ENCODE results near the gene MPZL3. TPM values are rescaled to one million over a fixed set of nuclear protein-coding genes. Genes with fewer than 3 reads are reported as not detected.

The MPZL3 gene
- total RNA-seq, 1 donor from 2014 or later, result 49.5 TPM

DNA sequence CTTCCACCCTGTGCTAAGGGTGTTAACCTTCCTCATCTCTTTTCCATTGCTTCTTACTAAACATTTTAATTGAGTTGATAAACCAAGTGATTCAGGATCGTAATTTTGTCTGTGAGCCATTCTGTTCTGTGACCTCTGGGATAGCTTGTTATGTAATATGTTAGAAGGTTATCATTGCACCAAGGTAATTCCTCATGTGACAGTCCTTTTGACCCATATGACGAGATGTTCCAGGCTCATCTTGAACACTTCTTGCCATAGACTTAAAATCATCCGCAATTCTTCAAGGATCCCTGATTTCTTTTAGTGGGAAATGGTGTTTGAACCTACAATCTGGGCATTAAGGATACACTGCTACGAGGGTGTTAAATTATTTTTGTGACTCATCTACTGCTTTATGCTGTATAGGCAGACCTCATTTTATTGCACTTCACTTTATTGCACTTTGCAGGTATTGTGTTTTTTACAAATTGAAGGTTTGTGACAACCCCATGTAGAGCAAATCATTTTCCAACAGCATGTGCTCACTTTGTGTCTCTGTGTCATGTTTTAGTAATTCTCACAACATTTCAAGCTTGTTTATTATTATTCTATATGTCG lies 31.0 kb upstream of the MPZL3 start:
- no peaks in the 10 kb centered on the region for H3K9me3 Mint-ChIP-seq
- peaks cover 37% of the 10 kb centered on the region for H3K4me1 Mint-ChIP-seq (ENCODE audit: low read depth)
- no peaks in the 10 kb centered on the region for H3K36me3 Mint-ChIP-seq (ENCODE audit: low read depth)
- no peak for DNase-seq (ENCODE audit: low spot score)
- H3K4me3 Mint-ChIP-seq (ENCODE audit: low read depth), result no peak overlapping the region
- intact Hi-C loops (cut with micrococcal nuclease), result loop anchor here (5.0 kb wide), 1 partner anchor 41 kb away; no protein-coding TSS in a partner anchor
- no peak overlapping the region for H3K27ac Mint-ChIP-seq
- H3K27me3 Mint-ChIP-seq (ENCODE audit: low read depth), result no peaks in the 10 kb centered on the region

DNA sequence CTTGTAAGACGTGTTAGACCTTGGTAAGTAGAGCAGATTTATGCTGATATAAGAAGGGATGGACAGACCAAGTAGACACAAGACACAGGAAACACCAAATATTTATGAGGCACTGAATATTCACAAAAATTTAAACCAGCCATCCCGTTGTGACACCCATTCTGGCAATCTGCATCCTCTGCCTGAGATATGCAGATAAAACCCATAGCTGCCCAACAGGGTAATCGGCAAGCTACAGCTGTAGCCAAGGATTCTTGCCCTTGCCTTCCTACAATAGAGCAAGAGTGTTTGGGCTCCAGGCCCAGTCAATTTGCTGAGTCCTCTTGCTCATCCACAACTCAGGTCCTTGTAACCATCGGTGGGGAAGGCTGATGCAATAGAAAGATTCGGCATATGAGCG lies 30.4 kb upstream of the MPZL3 start:
- H3K9me3 Mint-ChIP-seq, result no peaks in the 10 kb centered on the region
- H3K4me1 Mint-ChIP-seq (ENCODE audit: low read depth), result peaks cover 37% of the 10 kb centered on the region
- H3K36me3 Mint-ChIP-seq (ENCODE audit: low read depth), result no peaks in the 10 kb centered on the region
- no peak overlapping the region for H3K4me3 Mint-ChIP-seq (ENCODE audit: low read depth)
- intact Hi-C loops (cut with micrococcal nuclease), result loop anchor here (5.0 kb wide), 1 partner anchor 40 kb away; no protein-coding TSS in a partner anchor
- no peak overlapping the region for H3K27ac Mint-ChIP-seq
- no peak for DNase-seq (ENCODE audit: low spot score)
- no peaks in the 10 kb centered on the region for H3K27me3 Mint-ChIP-seq (ENCODE audit: low read depth)

- intact Hi-C loops (cut with micrococcal nuclease), result loop anchor here (5.0 kb wide), 1 partner anchor 39 kb away; no protein-coding TSS in a partner anchor
- H3K9me3 Mint-ChIP-seq, result no peaks in the 10 kb centered on the region
- no peaks in the 10 kb centered on the region for H3K36me3 Mint-ChIP-seq (ENCODE audit: low read depth)
- no peak overlapping the region for H3K4me3 Mint-ChIP-seq (ENCODE audit: low read depth)
- peak overlapping the region; percentile 69 for H3K27ac Mint-ChIP-seq
- no peak for DNase-seq (ENCODE audit: low spot score)
- H3K27me3 Mint-ChIP-seq (ENCODE audit: low read depth), result no peaks in the 10 kb centered on the region
- H3K4me1 Mint-ChIP-seq (ENCODE audit: low read depth), result peaks cover 50% of the 10 kb centered on the region
Observed at GRCh38 chr11:118281284-118281683, 29.1 kb upstream of the MPZL3 start.

DNA sequence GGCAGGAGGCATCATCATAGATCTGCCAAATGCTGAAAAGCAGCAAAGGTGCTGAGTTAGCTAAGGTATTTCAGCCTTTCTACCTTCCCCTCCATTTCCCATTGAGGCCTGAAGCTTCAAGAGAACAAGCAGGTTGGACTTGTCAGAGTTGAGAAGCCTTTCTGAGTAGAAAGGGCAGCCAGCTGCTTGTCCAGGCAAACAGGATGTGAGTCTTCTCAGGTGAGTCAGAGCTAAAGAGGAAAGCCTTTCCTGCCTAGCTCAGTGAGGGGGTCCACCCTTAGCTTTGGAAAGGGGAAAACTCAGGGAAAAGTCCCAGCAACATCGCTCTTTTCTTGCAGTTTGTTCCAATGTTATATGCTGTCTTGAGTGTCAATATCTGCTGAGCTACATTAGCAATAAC lies 25.1 kb upstream of the MPZL3 start:
- intact Hi-C loops (cut with micrococcal nuclease), result no loop called here
- no peak for DNase-seq (ENCODE audit: low spot score)
- Mint-ChIP-seq H3K4me1 (ENCODE audit: low read depth) (peaks cover 44% of the 10 kb centered on the region), H3K27me3 (ENCODE audit: low read depth) (peaks cover 2% of the 10 kb centered on the region), H3K27ac (peak overlapping the region; percentile 20), H3K4me3 (ENCODE audit: low read depth) (no peak overlapping the region), H3K9me3 (no peaks in the 10 kb centered on the region), H3K36me3 (ENCODE audit: low read depth) (no peaks in the 10 kb centered on the region)

GRCh38 chr11:118276422-118276821 lies 24.3 kb upstream of the MPZL3 start:
- no peak for DNase-seq (ENCODE audit: low spot score)
- Mint-ChIP-seq H3K27me3 (ENCODE audit: low read depth) (peaks cover 2% of the 10 kb centered on the region), H3K4me3 (ENCODE audit: low read depth) (no peak overlapping the region), H3K27ac (peak overlapping the region; percentile 5), H3K36me3 (ENCODE audit: low read depth) (no peaks in the 10 kb centered on the region), H3K9me3 (no peaks in the 10 kb centered on the region), H3K4me1 (ENCODE audit: low read depth) (peaks cover 41% of the 10 kb centered on the region)
- intact Hi-C loops (cut with micrococcal nuclease), result no loop called here

- intact Hi-C loops (cut with micrococcal nuclease), result no loop called here
- Mint-ChIP-seq H3K4me3 (ENCODE audit: low read depth) (no peak overlapping the region), H3K9me3 (no peaks in the 10 kb centered on the region), H3K27me3 (ENCODE audit: low read depth) (peaks cover 2% of the 10 kb centered on the region), H3K4me1 (ENCODE audit: low read depth) (peaks cover 36% of the 10 kb centered on the region), H3K27ac (peak overlapping the region; percentile 3), H3K36me3 (ENCODE audit: low read depth) (no peaks in the 10 kb centered on the region)
- DNase-seq (ENCODE audit: low spot score), result no peak
Observed at GRCh38 chr11:118275176-118275575, 23.0 kb upstream of the MPZL3 start.

- no peak for DNase-seq (ENCODE audit: low spot score)
- Mint-ChIP-seq H3K36me3 (ENCODE audit: low read depth) (no peaks in the 10 kb centered on the region), H3K27me3 (ENCODE audit: low read depth) (peaks cover 2% of the 10 kb centered on the region), H3K9me3 (no peaks in the 10 kb centered on the region), H3K4me1 (ENCODE audit: low read depth) (peaks cover 35% of the 10 kb centered on the region), H3K4me3 (ENCODE audit: low read depth) (no peak overlapping the region), H3K27ac (no peak overlapping the region)
- intact Hi-C loops (cut with micrococcal nuclease), result no loop called here
Observed at GRCh38 chr11:118274186-118274585, 22.0 kb upstream of the MPZL3 start.

- H3K36me3 Mint-ChIP-seq (ENCODE audit: low read depth), result no peaks in the 10 kb centered on the region
- H3K27ac Mint-ChIP-seq, result no peak overlapping the region
Observed at GRCh38 chr11:118272001-118272400, 19.8 kb upstream of the MPZL3 start.

GRCh38 chr11:118267486-118267885 lies 15.3 kb upstream of the MPZL3 start:
- peaks cover under 1% of the 10 kb centered on the region for H3K36me3 Mint-ChIP-seq (ENCODE audit: low read depth)
- peaks cover 34% of the 10 kb centered on the region for H3K4me1 Mint-ChIP-seq (ENCODE audit: low read depth)
- H3K4me3 Mint-ChIP-seq (ENCODE audit: low read depth), result no peak overlapping the region
- intact Hi-C loops (cut with micrococcal nuclease), result no loop called here
- H3K27ac Mint-ChIP-seq, result no peak overlapping the region
- H3K9me3 Mint-ChIP-seq, result no peaks in the 10 kb centered on the region
- peaks cover 7% of the 10 kb centered on the region for H3K27me3 Mint-ChIP-seq (ENCODE audit: low read depth)
- no peak for DNase-seq (ENCODE audit: low spot score)

More at GRCh38 chr11:118272001-118272400, 19.8 kb upstream of the MPZL3 start:
- Mint-ChIP-seq H3K4me3 (ENCODE audit: low read depth) (no peak overlapping the region), H3K4me1 (ENCODE audit: low read depth) (peaks cover 25% of the 10 kb centered on the region), H3K27me3 (ENCODE audit: low read depth) (peaks cover 2% of the 10 kb centered on the region), H3K9me3 (no peaks in the 10 kb centered on the region)
- no peak for DNase-seq (ENCODE audit: low spot score)
- intact Hi-C loops (cut with micrococcal nuclease), result no loop called here

- Mint-ChIP-seq H3K27me3 (ENCODE audit: low read depth) (peaks cover 7% of the 10 kb centered on the region), H3K36me3 (ENCODE audit: low read depth) (peaks cover 11% of the 10 kb centered on the region), H3K9me3 (no peaks in the 10 kb centered on the region), H3K4me3 (ENCODE audit: low read depth) (no peak overlapping the region), H3K4me1 (ENCODE audit: low read depth) (peaks cover 46% of the 10 kb centered on the region), H3K27ac (no peak overlapping the region)
- no peak for DNase-seq (ENCODE audit: low spot score)
- intact Hi-C loops (cut with micrococcal nuclease), result loop anchor here (2.0 kb wide), 1 partner anchor 21 kb away; no protein-coding TSS in a partner anchor
Observed at GRCh38 chr11:118265954-118266353, 13.8 kb upstream of the MPZL3 start.

DNA sequence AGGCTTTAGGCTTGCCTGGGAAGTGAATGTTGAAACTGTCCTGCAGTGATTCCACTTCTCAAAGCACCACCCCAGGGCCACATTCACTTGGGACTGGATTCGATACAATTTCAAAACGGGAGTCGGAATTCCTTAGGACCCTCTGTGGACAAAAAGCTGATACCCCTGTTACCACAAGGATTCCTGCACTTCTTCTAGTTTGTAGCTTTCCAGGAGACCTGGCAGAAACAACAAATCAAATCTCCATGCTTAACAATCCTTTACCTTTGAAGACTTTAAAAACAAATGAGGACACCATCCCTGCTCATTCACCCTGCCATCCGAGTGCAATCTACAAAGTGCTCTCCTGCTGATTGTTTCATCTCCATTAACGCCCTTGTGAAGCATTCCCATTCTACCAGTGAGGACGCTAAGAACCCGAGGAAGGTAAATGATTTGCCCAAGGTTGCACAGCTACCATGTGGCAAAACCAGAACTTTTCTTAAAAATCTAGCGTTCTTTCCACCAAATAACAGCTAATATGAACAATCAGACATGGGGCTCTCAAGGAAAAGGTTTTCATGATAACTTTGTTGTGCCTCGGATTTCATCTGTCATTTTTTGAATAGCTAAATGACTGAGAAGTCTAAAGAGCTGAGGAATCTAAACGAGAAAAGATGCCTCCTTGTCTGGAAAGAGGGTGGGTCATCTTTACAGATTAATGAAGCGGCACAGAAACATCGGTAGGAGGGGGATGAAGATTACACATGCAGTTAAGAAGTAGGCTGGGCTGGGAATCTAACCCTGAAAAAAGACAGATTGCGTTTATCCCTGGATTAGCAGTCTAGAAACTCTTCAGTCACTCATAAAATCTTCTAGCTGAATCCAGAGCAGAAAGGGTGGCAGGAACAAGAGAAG lies 12.7 kb upstream of the MPZL3 start:
- H3K27me3 Mint-ChIP-seq (ENCODE audit: low read depth), result peaks cover 7% of the 10 kb centered on the region
- peak overlapping the region; percentile 87 for H3K4me3 Mint-ChIP-seq (ENCODE audit: low read depth)
- H3K4me1 Mint-ChIP-seq (ENCODE audit: low read depth), result peaks cover 50% of the 10 kb centered on the region
- intact Hi-C loops (cut with micrococcal nuclease), result loop anchor here (2.0 kb wide), 1 partner anchor 22 kb away; no protein-coding TSS in a partner anchor
- DNase-seq (ENCODE audit: low spot score), result no peak
- H3K36me3 Mint-ChIP-seq (ENCODE audit: low read depth), result peaks cover 14% of the 10 kb centered on the region
- H3K27ac Mint-ChIP-seq, result peak overlapping the region; percentile 19
- no peaks in the 10 kb centered on the region for H3K9me3 Mint-ChIP-seq

- peaks cover 50% of the 10 kb centered on the region for H3K4me1 Mint-ChIP-seq (ENCODE audit: low read depth)
Observed at GRCh38 chr11:118263695-118264568, 11.8 kb upstream of the MPZL3 start, which contains the start of gene MPZL2. Gene MPZL2, minus strand, starts transcription at chr11:118264297. Its CDS starts 144 bp downstream, at chr11:118264153.

More at GRCh38 chr11:118263695-118264568, 11.8 kb upstream of the MPZL3 start, which contains the start of gene MPZL2:
- Mint-ChIP-seq H3K27ac (peak within 1 kb of the TSS; percentile 71), H3K36me3 (ENCODE audit: low read depth) (peaks cover 22% of the 10 kb centered on the region), H3K4me3 (ENCODE audit: low read depth) (peak within 1 kb of the TSS; percentile 87), H3K9me3 (peaks cover 4% of the 10 kb centered on the region), H3K27me3 (ENCODE audit: low read depth) (peaks cover 7% of the 10 kb centered on the region)
- intact Hi-C loops (cut with micrococcal nuclease), result loop anchor here (2.0 kb wide), 1 partner anchor 23 kb away; no protein-coding TSS in a partner anchor
- no peak for DNase-seq (ENCODE audit: low spot score)

All from activated T-helper 2 cell treated with anti-CD3 and anti-CD28 coated beads, Interferon-gamma antibody, Interleukin-2, Interleukin-4, amounts not matched to agents 10 μg/mL and 5 μg/mL and 100 μg/mL, durations not matched to agents 14 hours and 24 hours and 36 hours (primary cell).